ENCODE results near the gene USP40.

GRCh38 chr2:233462202-233462785 is 104.3 kb downstream of the USP40 start:
- TF ChIP-seq, protein P1, sequence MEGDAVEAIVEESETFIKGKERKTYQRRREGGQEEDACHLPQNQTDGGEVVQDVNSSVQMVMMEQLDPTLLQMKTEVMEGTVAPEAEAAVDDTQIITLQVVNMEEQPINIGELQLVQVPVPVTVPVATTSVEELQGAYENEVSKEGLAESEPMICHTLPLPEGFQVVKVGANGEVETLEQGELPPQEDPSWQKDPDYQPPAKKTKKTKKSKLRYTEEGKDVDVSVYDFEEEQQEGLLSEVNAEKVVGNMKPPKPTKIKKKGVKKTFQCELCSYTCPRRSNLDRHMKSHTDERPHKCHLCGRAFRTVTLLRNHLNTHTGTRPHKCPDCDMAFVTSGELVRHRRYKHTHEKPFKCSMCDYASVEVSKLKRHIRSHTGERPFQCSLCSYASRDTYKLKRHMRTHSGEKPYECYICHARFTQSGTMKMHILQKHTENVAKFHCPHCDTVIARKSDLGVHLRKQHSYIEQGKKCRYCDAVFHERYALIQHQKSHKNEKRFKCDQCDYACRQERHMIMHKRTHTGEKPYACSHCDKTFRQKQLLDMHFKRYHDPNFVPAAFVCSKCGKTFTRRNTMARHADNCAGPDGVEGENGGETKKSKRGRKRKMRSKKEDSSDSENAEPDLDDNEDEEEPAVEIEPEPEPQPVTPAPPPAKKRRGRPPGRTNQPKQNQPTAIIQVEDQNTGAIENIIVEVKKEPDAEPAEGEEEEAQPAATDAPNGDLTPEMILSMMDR (IDR thresholded peaks at IDR 0.05): no peak
- no peak for TF ChIP-seq EP300 (IDR thresholded peaks at IDR 0.05; ENCODE audit: low read depth)
- no peak for TF ChIP-seq POLR2A (IDR thresholded peaks at IDR 0.05)
